Astrocyte (in vitro differentiated cells and primary cell): ENCODE data around the gene NCOA5. TPM values are rescaled to one million over a fixed set of nuclear protein-coding genes. Genes with fewer than 3 reads are reported as not detected.

Source experiments
- DNase-seq: peaks from one replicate; pipeline ENCODE4 v3.0.0-alpha.2; 2010; ENCODE audit warnings: low read depth
- FAIRE-seq: peaks from 2 replicates; lab custom pipeline; 2011; peaks lifted over from hg19 to GRCh38; lab: Jason Lieb, UNC
- H2AFZ ChIP-seq: 2 replicates; pipeline ENCODE4 v1.6.0; 2012; ENCODE audit warnings: low read depth, low read length, inconsistent platforms
- H3K27ac ChIP-seq: 2 replicates; pipeline ENCODE4 v1.5.1; 2011; ENCODE audit warnings: low read depth, low read length, inconsistent platforms
- H3K27me3 ChIP-seq: 2 replicates; pipeline ENCODE4 v1.6.0; 2011; ENCODE audit warnings: low read length, inconsistent platforms; ENCODE audit not compliant: insufficient read depth
- H3K36me3 ChIP-seq: 2 replicates; pipeline ENCODE4 v1.5.1; 2011; ENCODE audit warnings: low read length, inconsistent platforms; ENCODE audit not compliant: insufficient read depth
- H3K4me1 ChIP-seq: 2 replicates; pipeline ENCODE4 v1.5.1; 2011; ENCODE audit warnings: low read length, inconsistent platforms; ENCODE audit not compliant: insufficient read depth
- H3K4me2 ChIP-seq: 2 replicates; pipeline ENCODE4 v1.6.0; 2012; ENCODE audit warnings: low read length, inconsistent platforms
- H3K4me3 ChIP-seq: 2 replicates; pipeline ENCODE4 v1.5.1; 2011; ENCODE audit warnings: low read depth, mild to moderate bottlenecking, low read length, inconsistent platforms; ENCODE audit not compliant: insufficient read depth
- H3K79me2 ChIP-seq: 2 replicates; pipeline ENCODE4 v1.6.0; 2012; ENCODE audit warnings: mild to moderate bottlenecking, low read length, inconsistent platforms; ENCODE audit not compliant: insufficient read depth
- H3K9ac ChIP-seq: 2 replicates; pipeline ENCODE4 v1.6.0; 2012; ENCODE audit warnings: mild to moderate bottlenecking, low read length, inconsistent platforms
- H3K9me3 ChIP-seq: 2 replicates; pipeline ENCODE4 v1.5.1; 2012; ENCODE audit warnings: low read depth, mild to moderate bottlenecking, low read length, inconsistent platforms; ENCODE audit not compliant: insufficient read depth
- H4K20me1 ChIP-seq: 2 replicates; pipeline ENCODE4 v1.6.0; 2012; ENCODE audit warnings: low read length, inconsistent platforms; ENCODE audit not compliant: insufficient read depth
- H3K27ac Mint-ChIP-seq: one replicate; pipeline ENCODE4 v1.8.0; 2021; ENCODE audit warnings: mild to moderate bottlenecking, mixed read lengths; ENCODE audit not compliant: unreplicated experiment
- H3K27me3 Mint-ChIP-seq: one replicate; pipeline ENCODE4 v1.8.0; 2021; ENCODE audit warnings: low read depth, mixed read lengths; ENCODE audit not compliant: unreplicated experiment
- H3K36me3 Mint-ChIP-seq: one replicate; pipeline ENCODE4 v1.8.0; 2021; ENCODE audit warnings: low read depth, mixed read lengths; ENCODE audit not compliant: unreplicated experiment
- H3K4me1 Mint-ChIP-seq: one replicate; pipeline ENCODE4 v1.8.0; 2021; ENCODE audit warnings: low read depth, mixed read lengths; ENCODE audit not compliant: unreplicated experiment
- H3K4me3 Mint-ChIP-seq: one replicate; pipeline ENCODE4 v1.8.0; 2021; ENCODE audit warnings: mild to moderate bottlenecking, moderate library complexity, mixed read lengths; ENCODE audit not compliant: unreplicated experiment
- H3K9me3 Mint-ChIP-seq: one replicate; pipeline ENCODE4 v1.8.0; 2021; ENCODE audit warnings: mild to moderate bottlenecking, mixed read lengths; ENCODE audit not compliant: unreplicated experiment
- EZH2 ChIP-seq: IDR thresholded peaks from 2 replicates; pipeline ENCODE4 v1.6.1; 2012; ENCODE audit warnings: mild to moderate bottlenecking, low read length, inconsistent platforms; ENCODE audit not compliant: insufficient read depth
- total RNA-seq: library from RNA; stranded (reverse); gene quantifications from 2 replicates; pipeline ENCODE4 v1.2.1, GENCODE V29; 2021
- TF ChIP-seq, protein P1 (sequence below): IDR thresholded peaks from 2 replicates; pipeline ENCODE4 v1.5.1; 2011; ENCODE audit warnings: low read depth, mild to moderate bottlenecking, inconsistent platforms, low read length, moderate library complexity; ENCODE audit not compliant: insufficient read depth

NCOA5 gene
- total RNA-seq, 1 donor from 2014 or later = 20.7 TPM

DNA sequence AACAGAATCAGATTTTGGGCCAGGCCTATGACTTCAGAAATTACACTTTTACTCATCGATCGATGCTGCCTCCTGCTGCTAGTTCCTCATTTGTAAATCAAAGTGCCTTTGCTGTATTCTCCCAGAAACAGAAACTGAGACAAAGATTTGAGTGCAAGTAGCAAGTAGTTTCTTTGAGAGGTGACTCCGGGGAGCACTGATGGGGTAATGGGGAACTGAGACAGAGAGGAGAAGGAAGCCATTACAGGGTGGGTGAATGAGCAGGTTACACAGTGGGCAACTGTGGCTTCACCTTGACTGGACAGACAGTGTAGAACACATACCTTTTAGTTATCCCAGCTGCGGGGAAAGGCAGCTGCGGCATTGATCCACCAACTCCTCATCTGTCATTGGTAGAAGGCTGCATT is 18.7 kb upstream of the NCOA5 start:
- Histone ChIP-seq H3K36me3 (no peaks in the 10 kb centered on the region), H3K9ac (no peak overlapping the region), H3K9me3 (no peaks in the 10 kb centered on the region), H3K27me3 (peaks cover 46% of the 10 kb centered on the region), H3K4me1 (no peaks in the 10 kb centered on the region), H3K27ac (no peak overlapping the region), H3K4me3 (no peak overlapping the region), H3K4me2 (no peak overlapping the region), H3K79me2 (no peaks in the 10 kb centered on the region), H4K20me1 (no peaks in the 10 kb centered on the region), H2AFZ (no peak overlapping the region)
- FAIRE-seq = no peak
- no peak overlapping the region for H3K4me3 Mint-ChIP-seq
- H3K27me3 Mint-ChIP-seq = peaks cover 54% of the 10 kb centered on the region
- no peaks in the 10 kb centered on the region for H3K4me1 Mint-ChIP-seq
- H3K9me3 Mint-ChIP-seq = no peaks in the 10 kb centered on the region
- TF ChIP-seq, protein P1, sequence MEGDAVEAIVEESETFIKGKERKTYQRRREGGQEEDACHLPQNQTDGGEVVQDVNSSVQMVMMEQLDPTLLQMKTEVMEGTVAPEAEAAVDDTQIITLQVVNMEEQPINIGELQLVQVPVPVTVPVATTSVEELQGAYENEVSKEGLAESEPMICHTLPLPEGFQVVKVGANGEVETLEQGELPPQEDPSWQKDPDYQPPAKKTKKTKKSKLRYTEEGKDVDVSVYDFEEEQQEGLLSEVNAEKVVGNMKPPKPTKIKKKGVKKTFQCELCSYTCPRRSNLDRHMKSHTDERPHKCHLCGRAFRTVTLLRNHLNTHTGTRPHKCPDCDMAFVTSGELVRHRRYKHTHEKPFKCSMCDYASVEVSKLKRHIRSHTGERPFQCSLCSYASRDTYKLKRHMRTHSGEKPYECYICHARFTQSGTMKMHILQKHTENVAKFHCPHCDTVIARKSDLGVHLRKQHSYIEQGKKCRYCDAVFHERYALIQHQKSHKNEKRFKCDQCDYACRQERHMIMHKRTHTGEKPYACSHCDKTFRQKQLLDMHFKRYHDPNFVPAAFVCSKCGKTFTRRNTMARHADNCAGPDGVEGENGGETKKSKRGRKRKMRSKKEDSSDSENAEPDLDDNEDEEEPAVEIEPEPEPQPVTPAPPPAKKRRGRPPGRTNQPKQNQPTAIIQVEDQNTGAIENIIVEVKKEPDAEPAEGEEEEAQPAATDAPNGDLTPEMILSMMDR = no peak
- TF ChIP-seq EZH2 = no peak
- no peak overlapping the region for H3K27ac Mint-ChIP-seq
- DNase-seq = no peak
- no peaks in the 10 kb centered on the region for H3K36me3 Mint-ChIP-seq

DNA sequence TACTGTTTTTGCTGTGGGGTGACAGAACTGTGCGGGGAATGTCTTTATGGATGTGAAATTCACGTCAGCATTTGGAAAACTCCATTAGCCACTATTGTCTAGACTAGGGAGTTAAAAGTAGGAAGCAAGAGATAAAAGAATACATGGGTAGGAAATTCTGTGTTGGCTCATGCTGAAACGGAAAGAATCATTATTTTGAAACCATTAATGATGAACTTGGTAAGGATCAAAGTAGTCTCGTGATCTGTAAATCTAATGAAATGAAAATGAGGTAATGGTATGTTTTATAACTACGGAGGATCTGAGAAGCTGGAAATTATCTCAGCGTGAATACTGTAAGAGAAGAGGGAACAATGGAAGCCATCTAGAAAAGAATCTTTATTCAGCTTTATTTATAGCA is 17.3 kb upstream of the NCOA5 start:
- Histone ChIP-seq H2AFZ (no peak overlapping the region), H3K79me2 (no peaks in the 10 kb centered on the region), H4K20me1 (no peaks in the 10 kb centered on the region), H3K27ac (no peak overlapping the region), H3K4me1 (no peaks in the 10 kb centered on the region), H3K4me2 (no peak overlapping the region), H3K9ac (no peak overlapping the region), H3K27me3 (peaks cover 37% of the 10 kb centered on the region), H3K9me3 (no peaks in the 10 kb centered on the region), H3K36me3 (no peaks in the 10 kb centered on the region), H3K4me3 (no peak overlapping the region)
- H3K4me3 Mint-ChIP-seq = no peak overlapping the region
- peaks cover 50% of the 10 kb centered on the region for H3K27me3 Mint-ChIP-seq
- DNase-seq = no peak
- peaks cover 3% of the 10 kb centered on the region for H3K9me3 Mint-ChIP-seq
- no peak for FAIRE-seq
- no peaks in the 10 kb centered on the region for H3K36me3 Mint-ChIP-seq
- no peak for TF ChIP-seq EZH2
- TF ChIP-seq, protein P1 = no peak
- no peaks in the 10 kb centered on the region for H3K4me1 Mint-ChIP-seq
- H3K27ac Mint-ChIP-seq = no peak overlapping the region

DNA sequence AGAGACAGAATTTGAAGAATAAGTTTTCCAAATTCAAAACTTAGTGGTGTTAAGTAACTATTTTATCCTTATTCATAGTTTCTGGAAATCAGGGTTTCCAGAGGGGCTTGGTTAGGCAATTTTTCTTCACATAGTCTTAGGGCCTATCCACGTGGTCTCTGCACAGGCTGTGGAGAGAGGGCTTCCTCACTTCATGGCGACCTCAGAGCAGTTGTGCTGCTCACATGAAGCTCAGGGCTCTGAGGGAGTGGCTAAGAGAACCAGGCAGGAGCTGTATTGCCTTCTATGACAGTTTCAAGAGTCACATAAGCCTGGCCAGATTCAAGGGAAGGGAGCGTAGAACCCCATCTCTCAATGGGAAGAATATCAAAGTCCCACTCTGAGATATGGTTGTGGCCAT is 14.5 kb upstream of the NCOA5 start:
- no peaks in the 10 kb centered on the region for H3K36me3 Mint-ChIP-seq
- DNase-seq (no peak), FAIRE-seq (no peak)
- H3K79me2 ChIP-seq = no peaks in the 10 kb centered on the region
- no peak overlapping the region for H3K27ac ChIP-seq
- H3K36me3 ChIP-seq = no peaks in the 10 kb centered on the region
- H3K4me1 ChIP-seq = no peaks in the 10 kb centered on the region
- H3K27me3 Mint-ChIP-seq = peaks cover 49% of the 10 kb centered on the region
- H3K4me2 ChIP-seq = no peak overlapping the region
- H3K4me3 ChIP-seq = no peak overlapping the region
- H3K4me3 Mint-ChIP-seq = no peak overlapping the region
- no peaks in the 10 kb centered on the region for H3K9me3 ChIP-seq
- H2AFZ ChIP-seq = no peak overlapping the region
- H3K27ac Mint-ChIP-seq = no peak overlapping the region
- TF ChIP-seq, protein P1 = no peak
- no peak for TF ChIP-seq EZH2
- H3K4me1 Mint-ChIP-seq = no peaks in the 10 kb centered on the region
- H3K9me3 Mint-ChIP-seq = peaks cover 3% of the 10 kb centered on the region
- H3K9ac ChIP-seq = no peak overlapping the region
- peaks cover 43% of the 10 kb centered on the region for H3K27me3 ChIP-seq
- H4K20me1 ChIP-seq = no peaks in the 10 kb centered on the region
